ENCODE data around the gene LRRC25.
A peak's percentile ranks its signal among the peaks of the same experiment; 100 is the strongest.

LRRC25 gene

DNA sequence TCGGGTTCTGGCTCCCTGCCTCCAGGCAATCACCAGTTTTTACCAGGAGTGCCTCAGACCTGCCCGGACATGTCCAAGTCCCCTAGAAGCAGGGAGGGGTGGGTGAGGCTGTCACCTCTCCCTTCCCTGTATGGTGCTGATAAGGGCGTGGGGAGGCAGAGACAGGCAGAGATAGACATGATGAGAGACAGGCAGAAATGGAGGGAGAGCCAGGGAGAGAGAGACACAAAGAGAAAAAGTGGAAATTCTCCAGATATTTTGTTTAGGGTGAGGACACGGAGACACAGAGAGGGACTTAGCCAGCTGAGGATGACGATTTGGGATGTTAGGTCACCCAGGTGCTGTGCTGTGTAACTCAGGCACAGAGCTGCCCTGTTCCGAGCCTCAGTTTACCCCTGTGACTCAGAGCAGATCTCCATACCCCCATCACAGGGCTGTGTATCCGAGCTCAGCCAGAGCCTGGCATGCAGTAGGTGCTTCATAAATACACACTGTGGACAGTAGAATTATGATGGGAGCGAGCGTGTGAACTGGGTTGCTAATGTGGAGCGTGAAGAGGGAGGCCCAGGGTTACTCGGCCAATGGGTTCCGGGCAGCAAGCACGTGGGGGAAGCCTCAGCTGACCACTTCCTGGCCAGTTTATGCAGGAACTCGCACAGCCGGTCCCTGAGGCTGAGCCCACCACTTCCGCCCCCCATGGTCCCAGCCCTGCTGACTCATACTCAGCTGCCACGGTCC lies 23.4 kb downstream of the LRRC25 start (continued):
- TF ChIP-seq GFI1B (tag by site-specific recombination; IDR thresholded peaks at IDR 0.05), result no peak
- TF ChIP-seq, protein P1, sequence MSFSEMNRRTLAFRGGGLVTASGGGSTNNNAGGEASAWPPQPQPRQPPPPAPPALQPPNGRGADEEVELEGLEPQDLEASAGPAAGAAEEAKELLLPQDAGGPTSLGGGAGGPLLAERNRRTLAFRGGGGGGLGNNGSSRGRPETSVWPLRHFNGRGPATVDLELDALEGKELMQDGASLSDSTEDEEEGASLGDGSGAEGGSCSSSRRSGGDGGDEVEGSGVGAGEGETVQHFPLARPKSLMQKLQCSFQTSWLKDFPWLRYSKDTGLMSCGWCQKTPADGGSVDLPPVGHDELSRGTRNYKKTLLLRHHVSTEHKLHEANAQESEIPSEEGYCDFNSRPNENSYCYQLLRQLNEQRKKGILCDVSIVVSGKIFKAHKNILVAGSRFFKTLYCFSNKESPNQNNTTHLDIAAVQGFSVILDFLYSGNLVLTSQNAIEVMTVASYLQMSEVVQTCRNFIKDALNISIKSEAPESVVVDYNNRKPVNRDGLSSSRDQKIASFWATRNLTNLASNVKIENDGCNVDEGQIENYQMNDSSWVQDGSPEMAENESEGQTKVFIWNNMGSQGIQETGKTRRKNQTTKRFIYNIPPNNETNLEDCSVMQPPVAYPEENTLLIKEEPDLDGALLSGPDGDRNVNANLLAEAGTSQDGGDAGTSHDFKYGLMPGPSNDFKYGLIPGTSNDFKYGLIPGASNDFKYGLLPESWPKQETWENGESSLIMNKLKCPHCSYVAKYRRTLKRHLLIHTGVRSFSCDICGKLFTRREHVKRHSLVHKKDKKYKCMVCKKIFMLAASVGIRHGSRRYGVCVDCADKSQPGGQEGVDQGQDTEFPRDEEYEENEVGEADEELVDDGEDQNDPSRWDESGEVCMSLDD (tag by site-specific recombination; IDR thresholded peaks at IDR 0.05), result 0 out of 2 replicates have a peak, but pooled peaks have one; percentile 19
- TF ChIP-seq, protein P2, sequence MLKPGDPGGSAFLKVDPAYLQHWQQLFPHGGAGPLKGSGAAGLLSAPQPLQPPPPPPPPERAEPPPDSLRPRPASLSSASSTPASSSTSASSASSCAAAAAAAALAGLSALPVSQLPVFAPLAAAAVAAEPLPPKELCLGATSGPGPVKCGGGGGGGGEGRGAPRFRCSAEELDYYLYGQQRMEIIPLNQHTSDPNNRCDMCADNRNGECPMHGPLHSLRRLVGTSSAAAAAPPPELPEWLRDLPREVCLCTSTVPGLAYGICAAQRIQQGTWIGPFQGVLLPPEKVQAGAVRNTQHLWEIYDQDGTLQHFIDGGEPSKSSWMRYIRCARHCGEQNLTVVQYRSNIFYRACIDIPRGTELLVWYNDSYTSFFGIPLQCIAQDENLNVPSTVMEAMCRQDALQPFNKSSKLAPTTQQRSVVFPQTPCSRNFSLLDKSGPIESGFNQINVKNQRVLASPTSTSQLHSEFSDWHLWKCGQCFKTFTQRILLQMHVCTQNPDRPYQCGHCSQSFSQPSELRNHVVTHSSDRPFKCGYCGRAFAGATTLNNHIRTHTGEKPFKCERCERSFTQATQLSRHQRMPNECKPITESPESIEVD (tag by site-specific recombination; IDR thresholded peaks at IDR 0.05), result no peak
- TF ChIP-seq OSR2 (tag by site-specific recombination; IDR thresholded peaks at IDR 0.05), result no peak
- TF ChIP-seq ZNF521 (tag by site-specific recombination; IDR thresholded peaks at IDR 0.05), result no peak
- TF ChIP-seq, protein P3, sequence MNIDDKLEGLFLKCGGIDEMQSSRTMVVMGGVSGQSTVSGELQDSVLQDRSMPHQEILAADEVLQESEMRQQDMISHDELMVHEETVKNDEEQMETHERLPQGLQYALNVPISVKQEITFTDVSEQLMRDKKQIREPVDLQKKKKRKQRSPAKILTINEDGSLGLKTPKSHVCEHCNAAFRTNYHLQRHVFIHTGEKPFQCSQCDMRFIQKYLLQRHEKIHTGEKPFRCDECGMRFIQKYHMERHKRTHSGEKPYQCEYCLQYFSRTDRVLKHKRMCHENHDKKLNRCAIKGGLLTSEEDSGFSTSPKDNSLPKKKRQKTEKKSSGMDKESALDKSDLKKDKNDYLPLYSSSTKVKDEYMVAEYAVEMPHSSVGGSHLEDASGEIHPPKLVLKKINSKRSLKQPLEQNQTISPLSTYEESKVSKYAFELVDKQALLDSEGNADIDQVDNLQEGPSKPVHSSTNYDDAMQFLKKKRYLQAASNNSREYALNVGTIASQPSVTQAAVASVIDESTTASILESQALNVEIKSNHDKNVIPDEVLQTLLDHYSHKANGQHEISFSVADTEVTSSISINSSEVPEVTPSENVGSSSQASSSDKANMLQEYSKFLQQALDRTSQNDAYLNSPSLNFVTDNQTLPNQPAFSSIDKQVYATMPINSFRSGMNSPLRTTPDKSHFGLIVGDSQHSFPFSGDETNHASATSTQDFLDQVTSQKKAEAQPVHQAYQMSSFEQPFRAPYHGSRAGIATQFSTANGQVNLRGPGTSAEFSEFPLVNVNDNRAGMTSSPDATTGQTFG (tag by site-specific recombination; IDR thresholded peaks at IDR 0.05; ENCODE audit: borderline replicate concordance), result no peak
- TF ChIP-seq GLIS1 (tag by site-specific recombination; IDR thresholded peaks at IDR 0.05), result peak; percentile 86
- TF ChIP-seq ZNF433 (tag by site-specific recombination; IDR thresholded peaks at IDR 0.05; ENCODE audit: low read depth), result no peak
- TF ChIP-seq ZNF140 (tag by site-specific recombination; IDR thresholded peaks at IDR 0.05), result no peak
- peak; percentile 71 for TF ChIP-seq WT1 (tag by site-specific recombination; IDR thresholded peaks at IDR 0.05)
- TF ChIP-seq ZNF514 (tag by site-specific recombination; IDR thresholded peaks at IDR 0.05), result no peak
- no peak for TF ChIP-seq ZNF202 (tag by site-specific recombination; IDR thresholded peaks at IDR 0.05; ENCODE audit: borderline replicate concordance)
- TF ChIP-seq ZFHX2 (tag by site-specific recombination; conservative IDR thresholded peaks at IDR 0.05), result peak; percentile 72
- TF ChIP-seq ZNF292 (tag by site-specific recombination; IDR thresholded peaks at IDR 0.05; ENCODE audit: borderline replicate concordance, low read depth), result no peak
- no peak for TF ChIP-seq ZNF112 (tag by site-specific recombination; IDR thresholded peaks at IDR 0.05)
- peak; percentile 91 for TF ChIP-seq ZNF664 (tag by site-specific recombination; IDR thresholded peaks at IDR 0.05)
- TF ChIP-seq ZNF596 (tag by site-specific recombination; IDR thresholded peaks at IDR 0.05), result no peak
- TF ChIP-seq ZNF24 (tag by site-specific recombination; IDR thresholded peaks at IDR 0.05), result peak; percentile 70; the same call in 1 of the 2 replicates
- no peak for TF ChIP-seq ZNF133 (tag by site-specific recombination; IDR thresholded peaks at IDR 0.05)
- TF ChIP-seq, protein P4, sequence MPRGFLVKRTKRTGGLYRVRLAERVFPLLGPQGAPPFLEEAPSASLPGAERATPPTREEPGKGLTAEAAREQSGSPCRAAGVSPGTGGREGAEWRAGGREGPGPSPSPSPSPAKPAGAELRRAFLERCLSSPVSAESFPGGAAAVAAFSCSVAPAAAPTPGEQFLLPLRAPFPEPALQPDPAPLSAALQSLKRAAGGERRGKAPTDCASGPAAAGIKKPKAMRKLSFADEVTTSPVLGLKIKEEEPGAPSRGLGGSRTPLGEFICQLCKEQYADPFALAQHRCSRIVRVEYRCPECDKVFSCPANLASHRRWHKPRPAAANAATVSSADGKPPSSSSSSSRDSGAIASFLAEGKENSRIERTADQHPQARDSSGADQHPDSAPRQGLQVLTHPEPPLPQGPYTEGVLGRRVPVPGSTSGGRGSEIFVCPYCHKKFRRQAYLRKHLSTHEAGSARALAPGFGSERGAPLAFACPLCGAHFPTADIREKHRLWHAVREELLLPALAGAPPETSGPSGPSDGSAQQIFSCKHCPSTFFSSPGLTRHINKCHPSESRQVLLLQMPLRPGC (tag by site-specific recombination; IDR thresholded peaks at IDR 0.05), result 0 out of 2 replicates have a peak, but pooled peaks have one; percentile 23
- no peak for TF ChIP-seq ZNF223 (tag by site-specific recombination; IDR thresholded peaks at IDR 0.05)
- no peak for TF ChIP-seq ZNF169 (tag by site-specific recombination; IDR thresholded peaks at IDR 0.05)
- TF ChIP-seq, protein P5, sequence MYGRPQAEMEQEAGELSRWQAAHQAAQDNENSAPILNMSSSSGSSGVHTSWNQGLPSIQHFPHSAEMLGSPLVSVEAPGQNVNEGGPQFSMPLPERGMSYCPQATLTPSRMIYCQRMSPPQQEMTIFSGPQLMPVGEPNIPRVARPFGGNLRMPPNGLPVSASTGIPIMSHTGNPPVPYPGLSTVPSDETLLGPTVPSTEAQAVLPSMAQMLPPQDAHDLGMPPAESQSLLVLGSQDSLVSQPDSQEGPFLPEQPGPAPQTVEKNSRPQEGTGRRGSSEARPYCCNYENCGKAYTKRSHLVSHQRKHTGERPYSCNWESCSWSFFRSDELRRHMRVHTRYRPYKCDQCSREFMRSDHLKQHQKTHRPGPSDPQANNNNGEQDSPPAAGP (tag by site-specific recombination; IDR thresholded peaks at IDR 0.05), result peak; percentile 88
- TF ChIP-seq, protein P6, sequence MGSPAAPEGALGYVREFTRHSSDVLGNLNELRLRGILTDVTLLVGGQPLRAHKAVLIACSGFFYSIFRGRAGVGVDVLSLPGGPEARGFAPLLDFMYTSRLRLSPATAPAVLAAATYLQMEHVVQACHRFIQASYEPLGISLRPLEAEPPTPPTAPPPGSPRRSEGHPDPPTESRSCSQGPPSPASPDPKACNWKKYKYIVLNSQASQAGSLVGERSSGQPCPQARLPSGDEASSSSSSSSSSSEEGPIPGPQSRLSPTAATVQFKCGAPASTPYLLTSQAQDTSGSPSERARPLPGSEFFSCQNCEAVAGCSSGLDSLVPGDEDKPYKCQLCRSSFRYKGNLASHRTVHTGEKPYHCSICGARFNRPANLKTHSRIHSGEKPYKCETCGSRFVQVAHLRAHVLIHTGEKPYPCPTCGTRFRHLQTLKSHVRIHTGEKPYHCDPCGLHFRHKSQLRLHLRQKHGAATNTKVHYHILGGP (tag by site-specific recombination; IDR thresholded peaks at IDR 0.05), result no peak
- TF ChIP-seq ZNF350 (tag by site-specific recombination; IDR thresholded peaks at IDR 0.05), result no peak
- TF ChIP-seq ZSCAN30 (tag by site-specific recombination; IDR thresholded peaks at IDR 0.05), result no peak
- no peak for TF ChIP-seq ZNF175 (tag by site-specific recombination; IDR thresholded peaks at IDR 0.05)

Measured in HEK293 (cell line).